Measurements from ENCODE around the gene WDFY4.

The WDFY4 gene

GRCh38 chr10:48884179-48885045 is 199.7 kb downstream of the WDFY4 start:
- DNase-seq, result no peak

DNA sequence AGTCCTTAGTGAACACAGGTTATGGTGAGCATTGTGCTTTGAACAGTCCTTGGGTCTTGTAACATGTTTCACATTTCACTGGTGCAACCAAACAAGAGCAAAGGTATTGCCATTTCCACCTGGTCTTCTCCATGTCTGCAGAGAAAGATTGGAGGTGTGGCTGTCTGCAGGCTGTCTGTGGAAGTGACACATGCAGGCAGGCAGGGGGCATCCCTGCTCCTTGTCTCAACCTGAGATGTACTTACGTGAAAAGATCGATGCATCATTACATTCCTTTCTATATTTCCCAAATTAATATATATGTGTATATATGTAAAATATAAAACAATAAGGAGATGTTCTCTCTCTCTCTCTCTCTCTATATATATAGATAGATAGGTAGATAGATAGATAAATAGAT is 200.7 kb downstream of the WDFY4 start:
- DNase-seq, result no peak

GRCh38 chr10:48887982-48888381 is 203.3 kb downstream of the WDFY4 start:
- no peak for DNase-seq

DNA sequence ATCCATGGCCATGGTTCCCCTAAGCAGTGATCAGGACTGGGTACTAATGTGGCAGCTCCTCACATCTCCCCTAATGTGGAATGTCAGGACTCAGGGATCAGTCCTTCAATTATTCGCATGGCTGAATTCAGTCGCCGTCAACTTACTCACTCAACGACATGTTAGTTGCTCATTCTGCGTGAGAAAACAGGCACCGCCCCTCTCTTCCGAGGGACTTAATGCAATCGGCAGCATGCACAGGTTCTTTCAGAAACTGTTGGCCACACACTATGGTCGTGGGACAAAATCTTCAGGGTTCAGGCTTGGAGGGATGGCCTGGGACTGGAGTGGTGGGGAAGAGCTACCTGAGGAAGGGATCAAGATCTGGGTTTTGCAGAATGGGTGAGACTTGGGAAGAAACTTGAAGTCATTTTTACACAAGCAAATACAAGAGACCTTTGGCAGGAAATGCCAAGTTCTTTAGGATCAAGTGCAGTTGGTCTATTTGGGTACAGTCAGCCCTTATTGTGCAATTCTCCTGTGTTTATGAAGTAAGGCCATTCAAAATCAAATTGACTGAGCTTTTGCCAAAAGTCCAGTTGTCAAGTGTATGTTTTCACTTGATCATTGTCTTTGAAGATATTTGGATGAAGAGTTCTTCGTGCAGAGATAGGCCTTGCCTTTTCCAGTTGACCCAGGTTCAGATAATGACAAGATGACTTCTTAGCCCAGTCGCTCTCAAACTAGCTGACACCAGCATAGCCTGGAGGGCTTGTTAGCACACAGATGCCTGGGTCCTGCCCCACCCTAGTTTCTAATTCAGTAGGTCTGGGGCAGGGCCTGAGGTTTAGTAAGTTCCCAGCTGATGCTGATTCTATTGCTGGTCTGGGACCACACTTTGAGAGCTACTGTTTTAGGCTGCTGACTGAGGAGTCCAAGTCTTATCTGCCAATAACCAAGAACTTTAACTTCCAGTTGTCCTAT is 206.5 kb downstream of the WDFY4 start:
- DNase-seq, result no peak

GRCh38 chr10:48894911-48895802 is 210.5 kb downstream of the WDFY4 start:
- DNase-seq, result no peak

GRCh38 chr10:48895803-48896195 is 211.1 kb downstream of the WDFY4 start:
- no peak for DNase-seq

GRCh38 chr10:48896756-48897440 is 212.2 kb downstream of the WDFY4 start:
- DNase-seq, result no peak

DNA sequence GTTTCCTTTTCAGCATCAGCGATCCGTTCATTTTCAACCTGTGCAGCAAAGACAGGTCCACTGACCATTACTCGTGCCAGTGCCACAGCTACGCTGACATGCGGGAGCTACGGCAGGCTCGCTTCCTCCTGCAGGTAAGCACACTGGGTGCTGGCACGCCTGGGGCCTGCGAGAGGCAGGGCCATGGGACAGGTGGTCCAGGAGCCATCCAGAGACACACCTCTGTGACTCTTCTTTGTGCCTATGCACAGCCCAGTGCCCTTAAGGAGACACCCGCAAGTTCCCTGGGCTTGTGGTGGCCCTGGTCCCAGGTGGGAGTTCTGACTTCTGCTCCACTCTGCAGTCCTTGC is 212.7 kb downstream of the WDFY4 start:
- no peak for DNase-seq

- no peak for DNase-seq
Measured at GRCh38 chr10:48898426-48898825, 213.8 kb downstream of the WDFY4 start.

DNA sequence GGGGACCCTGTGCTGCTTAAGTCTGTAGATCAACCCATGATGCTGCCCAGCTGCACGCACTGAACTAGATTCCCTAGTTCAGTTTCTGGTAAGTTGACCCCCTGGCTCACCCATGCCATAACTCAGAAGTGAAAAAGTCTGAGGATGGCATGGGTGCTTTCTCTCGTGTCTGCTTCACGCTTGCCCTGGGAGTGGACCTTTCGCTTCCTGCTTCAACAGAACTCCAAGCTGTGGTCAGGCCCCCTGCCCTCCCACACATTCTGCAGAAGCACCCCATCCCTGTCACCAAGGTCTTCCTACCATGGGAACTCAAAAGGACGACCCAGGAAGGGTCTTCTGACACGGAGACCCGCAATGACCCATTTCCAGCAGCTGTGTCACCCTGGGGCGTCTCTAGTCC is 215.1 kb downstream of the WDFY4 start:
- no peak for DNase-seq

GRCh38 chr10:48900371-48900801 is 215.7 kb downstream of the WDFY4 start:
- DNase-seq, result peak; percentile 41 to 62 (median 58)

DNA sequence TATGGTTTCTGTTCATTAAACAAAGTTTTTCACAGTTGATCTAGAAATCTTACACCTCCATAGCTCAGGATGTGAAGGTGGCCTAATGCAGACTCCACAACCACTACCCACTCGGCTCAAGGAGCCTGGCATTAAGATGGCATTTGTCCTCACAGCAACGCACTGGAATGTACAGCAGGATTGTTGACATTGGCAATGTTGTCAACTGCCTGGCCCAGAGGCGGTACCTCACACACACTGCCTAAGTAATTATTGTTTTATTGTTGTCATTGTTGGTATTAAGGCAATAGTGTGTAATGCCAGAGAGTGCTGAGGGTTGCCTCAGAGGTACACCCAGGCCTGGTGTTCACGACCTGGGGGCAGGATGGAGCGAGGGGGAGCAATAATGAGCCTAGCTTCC is 216.6 kb downstream of the WDFY4 start:
- no peak for DNase-seq

- no peak for DNase-seq
Measured at GRCh38 chr10:48902096-48902495, 217.4 kb downstream of the WDFY4 start.

GRCh38 chr10:48903151-48903550 is 218.5 kb downstream of the WDFY4 start:
- no peak for DNase-seq

GRCh38 chr10:48904861-48905260 is 220.2 kb downstream of the WDFY4 start:
- DNase-seq, result no peak

DNA sequence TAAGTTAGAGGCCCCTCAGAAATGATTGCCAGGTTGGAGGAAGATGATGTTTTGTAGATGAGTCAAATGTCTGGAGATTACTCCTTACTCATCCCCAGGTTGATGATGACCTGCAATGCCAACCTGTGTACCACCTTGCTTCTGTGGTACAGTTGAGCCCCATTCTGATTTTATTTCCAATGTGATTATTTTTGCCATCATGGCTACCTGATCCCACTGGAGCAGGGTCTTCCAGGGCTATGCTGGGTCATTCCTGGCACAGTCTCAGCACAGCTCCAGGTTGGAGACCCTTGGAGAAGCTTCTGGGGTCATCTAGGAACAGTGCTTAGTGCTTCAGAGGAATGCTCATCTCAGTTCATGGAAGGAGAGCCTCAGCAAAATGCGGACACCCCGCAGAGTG is 220.6 kb downstream of the WDFY4 start:
- no peak for DNase-seq

DNA sequence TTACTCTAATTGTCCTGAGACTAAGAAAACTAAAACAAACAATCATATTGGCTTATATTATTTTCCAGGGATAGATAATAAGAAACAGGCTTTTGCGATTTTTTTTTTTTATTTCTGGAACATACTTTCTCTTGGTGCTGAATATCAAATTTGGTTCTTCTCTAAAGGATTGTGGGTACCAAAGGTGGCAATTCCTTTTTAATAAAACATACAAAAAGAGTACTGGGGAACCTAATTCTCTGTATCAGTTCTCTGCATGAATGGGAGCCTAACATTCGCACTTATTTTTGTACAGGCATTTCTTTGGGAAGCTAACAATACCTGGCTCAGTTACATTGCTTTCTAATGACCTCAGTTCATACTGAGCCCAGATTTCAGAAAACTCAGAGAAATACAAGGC is 222.2 kb downstream of the WDFY4 start:
- no peak for DNase-seq

- no peak for DNase-seq
Measured at GRCh38 chr10:48907730-48908129, 223.1 kb downstream of the WDFY4 start.

- DNase-seq, result no peak
Measured at GRCh38 chr10:48910548-48910947, 225.9 kb downstream of the WDFY4 start.

DNA sequence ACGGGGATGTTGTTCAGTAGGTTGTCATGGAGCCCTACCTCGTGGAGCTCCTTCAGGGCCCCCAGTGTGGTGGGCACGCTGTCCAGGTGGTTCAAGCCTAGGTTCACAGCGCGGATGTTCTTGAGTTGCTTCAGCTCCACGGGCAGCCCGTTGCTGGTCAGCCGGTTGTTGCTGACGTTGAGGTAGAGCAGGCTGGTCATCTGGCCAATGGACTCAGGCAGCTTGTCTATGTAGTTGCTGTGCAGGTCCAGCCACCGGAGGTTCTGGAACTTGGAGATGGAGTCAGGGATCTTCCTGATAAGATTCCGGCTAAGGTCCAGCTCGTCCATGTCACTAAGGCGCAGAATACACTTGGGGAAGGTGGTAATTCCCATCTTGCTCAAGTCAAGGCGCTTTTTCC is 229.0 kb downstream of the WDFY4 start:
- DNase-seq, result no peak

- DNase-seq, result no peak
Measured at GRCh38 chr10:48923748-48924147, 239.1 kb downstream of the WDFY4 start.

DNA sequence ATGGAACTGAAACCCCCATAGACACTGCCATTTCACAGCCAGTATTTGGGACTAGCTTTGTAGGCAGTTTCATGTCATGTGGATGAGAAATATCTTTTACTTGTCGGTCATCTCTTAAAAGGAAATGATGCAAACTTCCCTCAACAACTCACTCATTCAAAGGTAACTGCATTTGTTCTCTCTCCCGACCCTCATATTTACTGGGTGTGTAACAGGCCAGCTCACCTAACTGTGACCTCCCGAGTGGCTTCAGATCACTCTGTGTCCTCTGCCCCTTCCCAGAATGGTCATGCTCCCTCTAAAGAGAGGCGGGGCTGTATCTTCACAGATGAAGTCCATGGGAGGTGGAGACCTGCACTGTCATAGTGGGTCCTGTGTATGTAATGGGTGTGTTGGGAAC is 240.3 kb downstream of the WDFY4 start:
- DNase-seq, result no peak
